ENCODE results near the gene MYH6. TPM values are rescaled to one million over a fixed set of nuclear protein-coding genes. Genes with fewer than 3 reads are reported as not detected.

The MYH6 gene
- total and polyA plus RNA-seq, 2 donors (not counting 3 experiments of a cell fraction or from before 2014, with no cell fraction given): not detected

DNA sequence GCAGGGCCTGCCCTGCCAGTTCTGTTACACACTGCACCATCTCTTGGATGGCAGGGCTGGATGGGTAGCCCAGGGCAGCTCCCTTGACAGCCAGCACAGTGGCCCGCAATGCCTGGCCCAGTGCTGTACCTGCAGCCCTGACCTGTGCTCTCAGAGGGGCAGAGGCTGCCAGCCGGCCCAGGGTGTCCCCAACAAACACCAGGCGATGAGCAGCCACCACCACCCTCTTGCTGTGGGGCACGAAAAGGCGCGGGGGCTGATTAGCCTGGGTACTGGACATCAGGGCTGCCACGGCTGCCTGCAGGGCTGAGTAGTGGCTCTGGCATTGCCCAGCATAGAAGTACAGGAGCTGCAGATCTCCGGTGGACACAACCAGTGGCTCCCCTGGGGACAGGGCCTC is 50.8 kb downstream of the MYH6 start:
- intact Hi-C loops (cut with micrococcal nuclease) (no loop called here), dilution Hi-C loops (cut with MboI; ENCODE audit: extremely low pct_ligation_motif_present, low sequenced_read_pairs) (no loop called here)
- CTCF ChIA-PET: no interaction called here
- TF ChIP-seq, protein P1, sequence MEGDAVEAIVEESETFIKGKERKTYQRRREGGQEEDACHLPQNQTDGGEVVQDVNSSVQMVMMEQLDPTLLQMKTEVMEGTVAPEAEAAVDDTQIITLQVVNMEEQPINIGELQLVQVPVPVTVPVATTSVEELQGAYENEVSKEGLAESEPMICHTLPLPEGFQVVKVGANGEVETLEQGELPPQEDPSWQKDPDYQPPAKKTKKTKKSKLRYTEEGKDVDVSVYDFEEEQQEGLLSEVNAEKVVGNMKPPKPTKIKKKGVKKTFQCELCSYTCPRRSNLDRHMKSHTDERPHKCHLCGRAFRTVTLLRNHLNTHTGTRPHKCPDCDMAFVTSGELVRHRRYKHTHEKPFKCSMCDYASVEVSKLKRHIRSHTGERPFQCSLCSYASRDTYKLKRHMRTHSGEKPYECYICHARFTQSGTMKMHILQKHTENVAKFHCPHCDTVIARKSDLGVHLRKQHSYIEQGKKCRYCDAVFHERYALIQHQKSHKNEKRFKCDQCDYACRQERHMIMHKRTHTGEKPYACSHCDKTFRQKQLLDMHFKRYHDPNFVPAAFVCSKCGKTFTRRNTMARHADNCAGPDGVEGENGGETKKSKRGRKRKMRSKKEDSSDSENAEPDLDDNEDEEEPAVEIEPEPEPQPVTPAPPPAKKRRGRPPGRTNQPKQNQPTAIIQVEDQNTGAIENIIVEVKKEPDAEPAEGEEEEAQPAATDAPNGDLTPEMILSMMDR (IDR thresholded peaks at IDR 0.05; ENCODE audit: extremely low read depth in 1 of 2, insufficient read depth in 1 of 2, low read depth in 1 of 2, low read length in 2 of 2): no peak
- no peak for TF ChIP-seq MYC (IDR thresholded peaks at IDR 0.05; ENCODE audit: low read depth, low read length)
- no peak for TF ChIP-seq GATA2 (IDR thresholded peaks at IDR 0.05; ENCODE audit: insufficient read depth, insufficient read length, low read depth, low read length)
- TF ChIP-seq FOS (IDR thresholded peaks at IDR 0.05; ENCODE audit: borderline replicate concordance, insufficient read depth, low read length): no peak
- TF ChIP-seq POLR2AphosphoS5 (IDR thresholded peaks at IDR 0.05; ENCODE audit: insufficient read depth, low read depth, low read length): no peak
- TF ChIP-seq, protein P2, sequence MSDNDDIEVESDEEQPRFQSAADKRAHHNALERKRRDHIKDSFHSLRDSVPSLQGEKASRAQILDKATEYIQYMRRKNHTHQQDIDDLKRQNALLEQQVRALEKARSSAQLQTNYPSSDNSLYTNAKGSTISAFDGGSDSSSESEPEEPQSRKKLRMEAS (IDR thresholded peaks at IDR 0.05; ENCODE audit: insufficient read depth, insufficient read length): no peak
- TF ChIP-seq EZH2 (IDR thresholded peaks at IDR 0.05; ENCODE audit: borderline replicate concordance, low read depth, low read length, severe bottlenecking): no peak
- no peak for TF ChIP-seq POLR2A (IDR thresholded peaks at IDR 0.05; ENCODE audit: low read depth, low read length)
- TF ChIP-seq JUN (IDR thresholded peaks at IDR 0.05; ENCODE audit: borderline replicate concordance, insufficient read depth, insufficient read length, low read depth): no peak
- H3K9me1 ChIP-seq (replicated peaks; ENCODE audit: control insufficient read depth, extremely low read depth, insufficient read depth, low read length): no peaks in the 10 kb centered on the region
- H3K4me1 ChIP-seq (ENCODE audit: control insufficient read depth, extremely low read depth, insufficient read depth, low read length): no peaks in the 10 kb centered on the region
- FAIRE-seq: no peak
- no peaks in the 10 kb centered on the region for H3K79me2 ChIP-seq (ENCODE audit: control insufficient read depth, insufficient read depth, low read length)
- H3K9me3 ChIP-seq (replicated peaks; ENCODE audit: control insufficient read depth, insufficient read depth, low read length): no peaks in the 10 kb centered on the region
- H3K36me3 ChIP-seq (ENCODE audit: control insufficient read depth in 2 of 2, extremely low read depth in 1 of 2, insufficient read depth in 2 of 2, low read length in 2 of 2): no peaks in the 10 kb centered on the region
- H4K20me1 ChIP-seq (replicated peaks; ENCODE audit: control insufficient read depth, extremely low read depth, insufficient read depth, low read length): no peaks in the 10 kb centered on the region
- H3K9ac ChIP-seq (replicated peaks; ENCODE audit: extremely low read depth, insufficient read depth, low read length): no peak overlapping the region
- H3K4me3 ChIP-seq (replicated peaks in 1 of 3; ENCODE audit: insufficient read depth in 1 of 3, low read depth in 1 of 3, low read length in 3 of 3): no peak overlapping the region
- no TSS peak for BruUV-seq (replicated peaks)
- DNase-seq (ENCODE audit: low read depth, low spot score): no peak
- H3K27ac ChIP-seq (ENCODE audit: insufficient read depth, low read depth, low read length): no peak overlapping the region
- H3K4me2 ChIP-seq (ENCODE audit: insufficient read depth, low read length): no peak overlapping the region
- POLR2A ChIA-PET: no interaction called here
- no peak overlapping the region for H2AFZ ChIP-seq (ENCODE audit: low read depth, low read length)
- H3K27me3 ChIP-seq (ENCODE audit: control insufficient read depth in 2 of 2, insufficient read depth in 2 of 2, low read length in 2 of 2): peaks cover 17 to 23% of the 10 kb centered on the region in 2 experiments

Data from endothelial cell of umbilical vein (primary cell).